Measurements from ENCODE around the gene TRMT1L. TPM values are rescaled to one million over a fixed set of nuclear protein-coding genes. Genes with fewer than 3 reads are reported as not detected.
A peak's percentile ranks its signal among the peaks of the same experiment; 100 is the strongest.

Gene TRMT1L
- total and polyA plus RNA-seq, 2 donors (not counting 3 experiments of a cell fraction or from before 2014, with no cell fraction given), result 7.9 to 12.8 TPM

DNA sequence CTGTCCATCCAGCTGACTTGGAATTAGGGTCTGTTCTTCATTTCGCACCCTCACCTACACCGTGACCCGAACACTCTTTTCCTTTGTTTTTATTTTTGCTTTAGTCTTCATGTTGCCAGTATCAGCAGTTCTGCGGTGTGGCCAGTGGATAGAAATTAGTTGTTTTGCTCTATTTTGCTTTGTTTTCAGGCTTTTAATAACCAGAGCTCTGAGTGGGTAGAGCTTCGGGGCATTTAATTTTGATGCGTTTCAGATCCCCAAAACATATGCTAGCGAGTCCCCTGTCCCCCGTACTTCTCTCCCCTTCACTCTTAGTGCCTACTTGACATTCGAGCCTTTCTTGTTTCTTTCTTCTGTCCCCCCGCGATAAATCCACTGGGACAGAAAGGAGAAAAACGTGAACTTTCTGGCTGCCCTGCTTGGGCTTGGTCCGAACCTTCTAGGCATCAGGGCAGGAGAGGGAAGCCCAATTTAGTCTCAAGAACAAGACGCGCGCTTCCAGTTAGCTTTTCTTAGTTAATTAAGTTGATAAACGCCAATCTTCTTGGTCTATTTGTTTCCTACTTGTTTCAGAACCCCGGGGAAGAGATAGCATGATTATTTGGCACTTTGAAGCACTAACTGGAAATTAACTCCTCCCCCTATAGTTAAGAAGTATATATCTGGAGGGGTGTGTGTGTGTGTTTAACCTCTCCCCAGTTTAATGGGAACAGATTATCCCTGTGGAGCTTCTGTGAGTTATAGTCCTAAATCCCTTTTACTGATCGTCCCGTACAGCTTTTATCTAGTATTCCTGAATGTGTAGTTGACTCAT lies 1.1 kb upstream of the TRMT1L start:
- intact Hi-C loops (cut with micrococcal nuclease), result loop anchor here (1.0 to 5.0 kb wide), 5 partner anchors 112 to 514 kb away; partner anchors contain the start of gene IVNS1ABP

More for the DNA sequence above, 1.1 kb upstream of the TRMT1L start:
- FAIRE-seq (no peak), DNase-seq (ENCODE audit: low read depth, low spot score) (peak; percentile 49)
- TF ChIP-seq MYC (IDR thresholded peaks at IDR 0.05; ENCODE audit: low read depth, low read length) (no peak), GATA2 (IDR thresholded peaks at IDR 0.05; ENCODE audit: insufficient read depth, insufficient read length, low read depth, low read length) (no peak), JUN (IDR thresholded peaks at IDR 0.05; ENCODE audit: borderline replicate concordance, insufficient read depth, insufficient read length, low read depth) (no peak), POLR2AphosphoS5 (IDR thresholded peaks at IDR 0.05; ENCODE audit: insufficient read depth, low read depth, low read length) (no peak), FOS (IDR thresholded peaks at IDR 0.05; ENCODE audit: borderline replicate concordance, insufficient read depth, low read length) (no peak), EZH2 (IDR thresholded peaks at IDR 0.05; ENCODE audit: borderline replicate concordance, low read depth, low read length, severe bottlenecking) (no peak), POLR2A (IDR thresholded peaks at IDR 0.05; ENCODE audit: low read depth, low read length) (peak; percentile 76)
- TF ChIP-seq, protein P1, sequence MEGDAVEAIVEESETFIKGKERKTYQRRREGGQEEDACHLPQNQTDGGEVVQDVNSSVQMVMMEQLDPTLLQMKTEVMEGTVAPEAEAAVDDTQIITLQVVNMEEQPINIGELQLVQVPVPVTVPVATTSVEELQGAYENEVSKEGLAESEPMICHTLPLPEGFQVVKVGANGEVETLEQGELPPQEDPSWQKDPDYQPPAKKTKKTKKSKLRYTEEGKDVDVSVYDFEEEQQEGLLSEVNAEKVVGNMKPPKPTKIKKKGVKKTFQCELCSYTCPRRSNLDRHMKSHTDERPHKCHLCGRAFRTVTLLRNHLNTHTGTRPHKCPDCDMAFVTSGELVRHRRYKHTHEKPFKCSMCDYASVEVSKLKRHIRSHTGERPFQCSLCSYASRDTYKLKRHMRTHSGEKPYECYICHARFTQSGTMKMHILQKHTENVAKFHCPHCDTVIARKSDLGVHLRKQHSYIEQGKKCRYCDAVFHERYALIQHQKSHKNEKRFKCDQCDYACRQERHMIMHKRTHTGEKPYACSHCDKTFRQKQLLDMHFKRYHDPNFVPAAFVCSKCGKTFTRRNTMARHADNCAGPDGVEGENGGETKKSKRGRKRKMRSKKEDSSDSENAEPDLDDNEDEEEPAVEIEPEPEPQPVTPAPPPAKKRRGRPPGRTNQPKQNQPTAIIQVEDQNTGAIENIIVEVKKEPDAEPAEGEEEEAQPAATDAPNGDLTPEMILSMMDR (IDR thresholded peaks at IDR 0.05; ENCODE audit: extremely low read depth in 1 of 2, insufficient read depth in 1 of 2, low read depth in 1 of 2, low read length in 2 of 2), result no peak
- TF ChIP-seq, protein P2, sequence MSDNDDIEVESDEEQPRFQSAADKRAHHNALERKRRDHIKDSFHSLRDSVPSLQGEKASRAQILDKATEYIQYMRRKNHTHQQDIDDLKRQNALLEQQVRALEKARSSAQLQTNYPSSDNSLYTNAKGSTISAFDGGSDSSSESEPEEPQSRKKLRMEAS (IDR thresholded peaks at IDR 0.05; ENCODE audit: insufficient read depth, insufficient read length), result no peak
- H3K27me3 ChIP-seq (ENCODE audit: control insufficient read depth in 2 of 2, insufficient read depth in 2 of 2, low read length in 2 of 2), result no peaks in the 10 kb centered on the region
- H3K9ac ChIP-seq (replicated peaks; ENCODE audit: extremely low read depth, insufficient read depth, low read length), result peak overlapping the region; percentile 73
- dilution Hi-C loops (cut with MboI; ENCODE audit: extremely low pct_ligation_motif_present, low sequenced_read_pairs), result no loop called here
- CTCF ChIA-PET, result interaction anchor here (0.7 to 3.3 kb wide), 6 partner anchors 10 to 523 kb away, joined by 3 to 36 read pairs (median 4); no protein-coding TSS in a partner anchor
- H3K27ac ChIP-seq (ENCODE audit: insufficient read depth, low read depth, low read length), result peak overlapping the region; percentile 10
- no peaks in the 10 kb centered on the region for H3K9me3 ChIP-seq (replicated peaks; ENCODE audit: control insufficient read depth, insufficient read depth, low read length)
- TSS peak; percentile 56 for BruUV-seq (replicated peaks)
- POLR2A ChIA-PET, result interaction anchor here (0.5 to 1.0 kb wide), 2 partner anchors 19 to 113 kb away, joined by 3 to 6 read pairs; partner anchors contain the start of gene RNF2
- peaks cover 19% of the 10 kb centered on the region for H3K4me1 ChIP-seq (ENCODE audit: control insufficient read depth, extremely low read depth, insufficient read depth, low read length)
- no peaks in the 10 kb centered on the region for H3K36me3 ChIP-seq (ENCODE audit: control insufficient read depth in 2 of 2, extremely low read depth in 1 of 2, insufficient read depth in 2 of 2, low read length in 2 of 2)
- peaks cover 8% of the 10 kb centered on the region for H3K79me2 ChIP-seq (ENCODE audit: control insufficient read depth, insufficient read depth, low read length)
- H2AFZ ChIP-seq (ENCODE audit: low read depth, low read length), result peak overlapping the region; percentile 94
- no peaks in the 10 kb centered on the region for H3K9me1 ChIP-seq (replicated peaks; ENCODE audit: control insufficient read depth, extremely low read depth, insufficient read depth, low read length)
- H3K4me3 ChIP-seq (replicated peaks in 1 of 3; ENCODE audit: insufficient read depth in 1 of 3, low read depth in 1 of 3, low read length in 3 of 3), result peak overlapping the region; percentile 60 to 95 (median 87)
- no peaks in the 10 kb centered on the region for H4K20me1 ChIP-seq (replicated peaks; ENCODE audit: control insufficient read depth, extremely low read depth, insufficient read depth, low read length)
- H3K4me2 ChIP-seq (ENCODE audit: insufficient read depth, low read length), result peak overlapping the region; percentile 98
